IPS-15b (cell line): ENCODE results near the gene CROCC2.

Experiments
- H3K27me3 ChIP-seq: one replicate; pipeline ENCODE4 v1.6.1; 2013; ENCODE audit warnings: low read length; ENCODE audit not compliant: control insufficient read depth, insufficient read depth
- H3K36me3 ChIP-seq: one replicate; pipeline ENCODE4 v1.6.1; 2013; ENCODE audit warnings: low read length; ENCODE audit not compliant: control insufficient read depth, insufficient read depth
- H3K4me1 ChIP-seq: one replicate; pipeline ENCODE4 v1.6.1; 2013; ENCODE audit warnings: mild to moderate bottlenecking, low read length; ENCODE audit not compliant: control insufficient read depth, insufficient read depth
- H3K4me3 ChIP-seq: one replicate; pipeline ENCODE4 v1.5.1; 2013; ENCODE audit warnings: low read depth, low read length
- H3K9ac ChIP-seq: one replicate; pipeline ENCODE4 v1.6.1; 2013; ENCODE audit warnings: low read depth, mild to moderate bottlenecking, low read length
- H3K9me3 ChIP-seq: one replicate; pipeline ENCODE4 v1.6.1; 2013; ENCODE audit warnings: mild to moderate bottlenecking, low read length; ENCODE audit not compliant: control insufficient read depth, insufficient read depth

The CROCC2 gene

GRCh38 chr2:240917009-240917683, 11.0 kb downstream of the CROCC2 start:
- peak overlapping the region; percentile 30 for H3K4me3 ChIP-seq
- H3K4me1 ChIP-seq, result no peaks in the 10 kb centered on the region
- H3K9ac ChIP-seq, result no peak overlapping the region
- H3K27me3 ChIP-seq, result peaks cover 4% of the 10 kb centered on the region
- H3K9me3 ChIP-seq, result no peaks in the 10 kb centered on the region
- no peaks in the 10 kb centered on the region for H3K36me3 ChIP-seq

GRCh38 chr2:240917684-240918257, 11.6 kb downstream of the CROCC2 start:
- Histone ChIP-seq H3K36me3 (no peaks in the 10 kb centered on the region), H3K4me3 (no peak overlapping the region)

GRCh38 chr2:240918258-240919091, 12.3 kb downstream of the CROCC2 start:
- H3K9ac ChIP-seq, result no peak overlapping the region
- no peaks in the 10 kb centered on the region for H3K4me1 ChIP-seq
- H3K4me3 ChIP-seq, result no peak overlapping the region
- H3K27me3 ChIP-seq, result peaks cover 4% of the 10 kb centered on the region
- no peaks in the 10 kb centered on the region for H3K9me3 ChIP-seq
- H3K36me3 ChIP-seq, result no peaks in the 10 kb centered on the region

More at GRCh38 chr2:240917684-240918257, 11.6 kb downstream of the CROCC2 start:
- no peak overlapping the region for H3K9ac ChIP-seq
- H3K4me1 ChIP-seq, result no peaks in the 10 kb centered on the region
- H3K9me3 ChIP-seq, result no peaks in the 10 kb centered on the region
- H3K27me3 ChIP-seq, result peaks cover 4% of the 10 kb centered on the region

- Histone ChIP-seq H3K4me3 (no peak overlapping the region), H3K9me3 (no peaks in the 10 kb centered on the region), H3K4me1 (no peaks in the 10 kb centered on the region), H3K9ac (no peak overlapping the region), H3K27me3 (peaks cover 4% of the 10 kb centered on the region), H3K36me3 (no peaks in the 10 kb centered on the region)
Measured at GRCh38 chr2:240919161-240919781, 13.1 kb downstream of the CROCC2 start.

- Histone ChIP-seq H3K36me3 (no peaks in the 10 kb centered on the region), H3K9ac (no peak overlapping the region), H3K27me3 (peaks cover 4% of the 10 kb centered on the region), H3K9me3 (no peaks in the 10 kb centered on the region), H3K4me1 (no peaks in the 10 kb centered on the region), H3K4me3 (no peak overlapping the region)
Measured at GRCh38 chr2:240919786-240920782, 13.9 kb downstream of the CROCC2 start.

GRCh38 chr2:240920783-240921231, 14.7 kb downstream of the CROCC2 start:
- Histone ChIP-seq H3K4me1 (no peaks in the 10 kb centered on the region), H3K27me3 (no peaks in the 10 kb centered on the region), H3K9ac (no peak overlapping the region), H3K4me3 (no peak overlapping the region), H3K36me3 (no peaks in the 10 kb centered on the region), H3K9me3 (no peaks in the 10 kb centered on the region)

GRCh38 chr2:240921311-240921994, 15.3 kb downstream of the CROCC2 start:
- Histone ChIP-seq H3K36me3 (no peaks in the 10 kb centered on the region), H3K9me3 (no peaks in the 10 kb centered on the region), H3K4me1 (no peaks in the 10 kb centered on the region), H3K27me3 (no peaks in the 10 kb centered on the region), H3K4me3 (no peak overlapping the region), H3K9ac (no peak overlapping the region)

GRCh38 chr2:240921995-240922244, 15.8 kb downstream of the CROCC2 start:
- no peak overlapping the region for H3K9ac ChIP-seq

GRCh38 chr2:240922245-240922981, 16.3 kb downstream of the CROCC2 start:
- Histone ChIP-seq H3K27me3 (no peaks in the 10 kb centered on the region), H3K4me3 (no peak overlapping the region), H3K9ac (no peak overlapping the region), H3K36me3 (no peaks in the 10 kb centered on the region), H3K9me3 (no peaks in the 10 kb centered on the region), H3K4me1 (no peaks in the 10 kb centered on the region)

More at GRCh38 chr2:240921995-240922244, 15.8 kb downstream of the CROCC2 start:
- no peak overlapping the region for H3K4me3 ChIP-seq
- no peaks in the 10 kb centered on the region for H3K27me3 ChIP-seq
- no peaks in the 10 kb centered on the region for H3K36me3 ChIP-seq
- H3K9me3 ChIP-seq, result no peaks in the 10 kb centered on the region
- no peaks in the 10 kb centered on the region for H3K4me1 ChIP-seq

- Histone ChIP-seq H3K4me1 (no peaks in the 10 kb centered on the region), H3K27me3 (no peaks in the 10 kb centered on the region), H3K4me3 (no peak overlapping the region), H3K9me3 (no peaks in the 10 kb centered on the region), H3K9ac (no peak overlapping the region), H3K36me3 (no peaks in the 10 kb centered on the region)
Measured at GRCh38 chr2:240922982-240923537, 16.9 kb downstream of the CROCC2 start.
